HuH-7.5 (cell line): ENCODE measurements around the gene EFCAB14.
"Not testable (repeated sequence)": the region's sequence is repeated elsewhere in the genome, so short reads cannot be mapped to it uniquely, and the experiment has no call there.

Experiments
- DNase-seq: peaks from one replicate; pipeline ENCODE4 v3.0.0; 2011; ENCODE audit warnings: low spot score

Gene EFCAB14

GRCh38 chr1:46684670-46685069 lies 34.2 kb downstream of the EFCAB14 start:
- DNase-seq: no peak

- DNase-seq: no peak
Measured at GRCh38 chr1:46682064-46682463, 36.9 kb downstream of the EFCAB14 start.

DNA sequence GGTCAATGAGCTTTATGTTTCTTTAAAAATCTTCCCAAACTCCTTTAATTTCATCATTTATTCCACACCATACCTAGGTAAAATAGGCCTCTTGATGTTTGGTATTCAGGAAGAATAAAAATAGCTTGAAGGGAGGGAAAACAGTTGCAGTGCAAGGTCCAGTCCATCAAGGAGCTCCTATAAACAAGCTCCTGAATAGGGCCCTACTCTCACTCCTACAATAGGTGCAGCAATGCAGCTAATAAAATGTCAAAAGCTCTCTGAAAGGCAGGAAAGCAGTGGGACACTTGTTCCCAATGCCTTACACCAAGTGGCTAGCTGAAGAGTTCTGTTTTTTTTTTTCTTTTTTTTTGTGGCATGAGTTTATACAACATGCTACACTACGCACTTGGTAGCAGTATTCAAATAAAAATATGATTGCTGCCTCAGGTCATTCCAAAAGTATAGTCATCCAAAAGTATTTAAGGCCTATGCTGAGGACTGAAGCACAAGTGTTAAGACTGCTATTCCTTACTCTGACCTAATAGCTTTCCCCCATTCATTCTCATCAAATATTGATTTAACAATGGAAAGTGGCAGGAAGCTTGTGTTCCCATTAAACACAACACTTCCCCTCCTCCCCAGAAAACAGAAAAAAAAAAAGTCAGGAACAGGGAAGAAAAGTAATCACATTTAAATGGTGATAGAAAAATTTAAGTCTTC lies 37.4 kb downstream of the EFCAB14 start:
- DNase-seq: no peak

GRCh38 chr1:46679789-46680573 lies 38.9 kb downstream of the EFCAB14 start:
- DNase-seq: no peak

DNA sequence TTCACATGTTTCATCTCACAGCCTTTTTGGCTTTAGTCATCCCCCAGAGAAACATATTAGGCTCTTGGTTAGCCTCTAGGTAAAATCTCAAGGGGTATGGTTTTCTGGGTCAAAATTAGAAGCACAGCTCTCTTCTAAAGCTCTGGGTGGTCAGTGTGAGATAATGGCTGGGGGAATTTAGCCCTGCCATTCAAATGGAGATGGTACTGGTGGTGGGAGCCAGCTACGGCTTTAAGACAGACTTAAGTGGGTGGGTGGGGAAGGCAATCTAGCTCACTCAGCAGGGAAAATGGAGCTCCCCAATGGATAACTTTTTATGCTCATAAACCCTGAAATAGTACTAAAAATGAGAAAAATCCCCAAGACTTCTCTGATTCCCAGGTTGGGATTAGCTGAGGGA lies 41.6 kb downstream of the EFCAB14 start:
- DNase-seq: no peak

DNA sequence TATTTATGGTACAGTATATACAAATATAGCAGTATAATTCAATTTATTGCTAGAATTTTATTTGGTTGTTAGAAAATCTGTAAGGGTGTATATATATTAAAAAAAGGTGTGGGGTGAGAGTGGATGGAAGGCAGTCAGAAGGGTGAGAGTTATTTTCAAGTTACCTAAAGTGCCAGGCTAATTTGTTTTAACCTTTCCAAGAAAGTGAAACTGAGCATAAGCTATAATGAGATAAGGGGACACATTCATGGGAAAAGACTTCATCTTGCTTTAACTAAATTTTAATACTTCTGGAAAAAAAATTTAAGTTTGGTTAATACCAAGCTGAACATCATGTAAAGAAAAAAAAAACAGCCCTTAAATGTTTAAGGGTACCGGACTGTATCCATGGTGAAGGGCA lies 42.4 kb downstream of the EFCAB14 start:
- DNase-seq: no peak

GRCh38 chr1:46675549-46676314 lies 43.2 kb downstream of the EFCAB14 start:
- no peak for DNase-seq

DNA sequence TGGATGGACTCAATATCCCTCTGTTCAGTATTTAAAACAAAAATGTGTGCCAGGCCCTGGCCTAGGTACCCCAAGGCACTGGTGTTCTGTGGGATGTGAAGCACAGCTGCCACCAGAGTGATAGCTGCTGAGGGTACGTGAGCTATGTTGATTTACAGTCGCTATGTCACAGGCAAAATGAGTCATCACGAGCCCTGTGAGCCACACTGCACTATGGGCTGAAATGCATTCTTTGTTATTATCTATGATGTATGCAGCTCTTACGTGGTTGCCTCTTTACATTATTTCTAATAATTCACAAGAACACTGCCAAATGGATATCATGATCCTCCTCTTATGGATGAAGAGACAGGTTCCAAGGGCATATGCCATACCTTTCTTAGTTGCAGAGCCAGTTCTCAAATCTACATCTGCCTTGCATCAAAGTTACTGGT lies 45.1 kb downstream of the EFCAB14 start:
- DNase-seq: no peak

- no peak for DNase-seq
Measured at GRCh38 chr1:46672696-46673095, 46.2 kb downstream of the EFCAB14 start.

- no peak for DNase-seq
Measured at GRCh38 chr1:46671554-46671953, 47.4 kb downstream of the EFCAB14 start, which contains the start of gene TEX38. TSS of gene TEX38 (plus strand) at chr1:46671854. CDS start at chr1:46671935, 81 bp downstream.

GRCh38 chr1:46670134-46670533 lies 48.8 kb downstream of the EFCAB14 start:
- DNase-seq: no peak

DNA sequence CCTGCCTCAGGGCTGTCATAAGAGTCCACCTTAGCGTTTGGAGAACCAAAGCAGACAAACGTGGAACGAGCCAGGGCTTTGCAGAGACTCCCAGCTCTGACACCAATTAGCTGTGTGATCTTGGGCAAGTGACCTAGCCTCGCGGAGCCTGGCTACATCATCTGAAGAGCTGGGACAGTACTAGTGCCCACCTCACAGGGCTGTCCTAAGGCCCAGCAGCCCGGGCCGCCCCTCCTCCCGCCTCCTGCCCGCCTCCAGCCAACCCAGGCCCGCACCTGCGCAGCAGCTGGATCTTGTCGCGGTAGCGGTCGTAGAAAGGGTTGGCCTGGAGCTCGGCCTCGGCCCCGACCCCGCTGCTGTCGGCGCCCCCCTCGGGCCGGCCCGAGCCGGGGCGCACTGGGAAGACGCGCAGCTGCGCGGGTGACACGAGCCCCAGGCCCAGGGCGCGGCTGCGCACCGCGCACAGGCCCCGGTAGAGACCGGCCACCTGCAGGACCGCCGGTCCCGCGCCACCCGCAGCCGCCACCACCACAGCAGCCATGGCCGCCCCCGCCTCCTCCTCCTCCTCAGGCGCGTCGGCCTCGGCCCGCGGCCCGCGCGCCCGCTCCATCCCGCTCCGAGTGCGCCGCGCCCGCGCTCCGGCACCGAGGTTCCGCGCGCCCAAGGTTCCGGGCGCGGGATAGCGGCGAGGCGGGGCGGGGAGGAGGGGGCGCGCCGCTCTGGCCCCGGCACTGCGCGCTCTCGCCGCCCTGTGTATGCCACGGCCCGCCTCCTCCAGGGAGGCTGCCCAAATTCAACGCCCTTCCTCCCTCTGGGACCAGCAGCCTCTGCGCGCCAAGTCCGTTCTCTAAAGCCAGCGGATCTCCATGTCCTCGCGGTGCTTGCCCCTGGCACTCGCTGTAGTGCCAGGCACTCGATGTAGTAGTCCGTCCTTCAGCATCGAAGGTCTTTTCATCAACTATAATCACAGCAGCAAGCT lies 50.8 kb downstream of the EFCAB14 start, which contains the start of gene ATPAF1:
Gene ATPAF1 (minus strand): TSS at position 583 of the 979 bp plus-strand sequence. CDS start 42 bp downstream, at position 541.
- DNase-seq: peak; percentile 59

DNA sequence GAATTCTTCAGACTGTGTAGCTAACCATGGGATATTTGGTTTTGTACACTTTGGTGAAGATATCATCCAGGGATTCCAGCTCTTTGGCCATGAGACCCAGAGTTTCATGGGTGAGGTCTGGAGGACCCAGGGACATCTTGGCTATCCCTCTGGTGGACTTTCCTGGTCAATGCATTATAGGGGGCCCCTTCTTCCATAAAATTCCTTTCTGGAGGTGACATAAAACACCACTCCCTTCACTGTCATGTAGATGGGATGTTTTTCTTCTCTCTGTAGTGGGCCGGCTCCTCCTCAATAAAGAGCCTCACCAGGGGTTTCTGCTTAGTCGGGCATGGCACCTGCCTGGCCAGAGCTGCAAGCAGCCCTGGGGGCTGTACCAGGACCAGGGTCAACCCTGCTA lies 52.9 kb downstream of the EFCAB14 start:
- DNase-seq: no peak

DNA sequence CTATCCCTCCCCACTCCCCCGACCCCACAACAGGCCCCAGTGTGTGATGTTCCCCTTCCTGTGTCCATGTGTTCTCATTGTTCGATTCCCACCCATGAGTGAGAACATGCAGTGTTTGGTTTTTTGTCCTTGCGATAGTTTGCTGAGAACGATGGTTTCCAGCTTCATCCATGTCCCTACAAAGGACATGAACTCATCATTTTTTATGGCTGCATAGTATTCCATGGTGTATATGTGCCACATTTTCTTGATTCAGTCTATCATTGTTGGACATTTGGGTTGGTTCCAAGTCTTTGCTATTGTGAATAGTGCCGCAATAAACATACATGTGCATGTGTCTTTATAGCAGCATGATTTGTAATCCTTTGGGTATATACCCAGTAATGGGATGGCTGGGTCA lies 56.0 kb downstream of the EFCAB14 start:
- DNase-seq: not testable (repeated sequence)

DNA sequence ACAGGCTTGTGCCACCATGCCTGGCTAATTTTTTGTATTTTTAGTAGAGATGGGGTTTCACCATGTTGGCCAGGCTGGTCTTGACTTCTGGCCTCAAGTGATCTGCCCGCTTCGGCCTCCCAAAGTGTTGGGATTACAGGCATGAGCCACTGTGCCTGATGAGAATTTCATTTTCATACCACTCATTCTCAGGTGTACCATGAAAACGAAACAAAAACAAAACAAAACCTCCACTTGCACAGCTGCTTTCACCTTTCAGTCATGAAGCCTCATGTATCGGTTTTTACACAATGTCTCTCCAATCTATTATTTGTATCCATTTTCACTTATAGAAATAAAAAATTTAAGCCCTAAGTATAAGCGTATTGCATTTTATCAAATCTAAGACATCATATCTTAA lies 58.8 kb downstream of the EFCAB14 start:
- not testable (repeated sequence) for DNase-seq

DNA sequence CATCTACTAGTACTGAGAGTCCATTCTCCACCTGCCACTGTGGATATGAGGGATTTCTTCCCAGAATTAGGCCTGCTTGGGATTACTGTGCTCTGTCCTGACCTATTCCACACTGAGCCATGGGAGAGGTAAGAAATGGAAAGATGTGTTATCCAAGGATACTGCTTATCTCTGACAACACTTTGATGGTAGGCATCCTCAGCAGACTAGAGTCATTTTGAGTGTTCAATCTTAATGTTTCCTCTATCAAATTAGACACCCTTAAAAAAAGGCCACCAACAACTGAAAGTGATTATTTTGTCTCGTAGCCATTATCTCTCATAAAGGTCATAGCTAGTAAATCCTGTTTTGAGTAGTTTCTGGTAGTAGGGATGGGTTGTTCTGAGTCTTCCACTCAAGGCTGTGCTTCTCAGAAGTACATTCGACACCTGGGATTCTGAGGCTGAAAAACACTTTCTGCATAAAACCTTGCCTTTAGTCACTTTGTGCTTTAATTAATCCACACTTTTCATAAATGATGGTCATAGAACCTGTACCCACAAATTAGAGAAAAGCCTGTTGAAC lies 59.5 kb downstream of the EFCAB14 start:
- no peak for DNase-seq

DNA sequence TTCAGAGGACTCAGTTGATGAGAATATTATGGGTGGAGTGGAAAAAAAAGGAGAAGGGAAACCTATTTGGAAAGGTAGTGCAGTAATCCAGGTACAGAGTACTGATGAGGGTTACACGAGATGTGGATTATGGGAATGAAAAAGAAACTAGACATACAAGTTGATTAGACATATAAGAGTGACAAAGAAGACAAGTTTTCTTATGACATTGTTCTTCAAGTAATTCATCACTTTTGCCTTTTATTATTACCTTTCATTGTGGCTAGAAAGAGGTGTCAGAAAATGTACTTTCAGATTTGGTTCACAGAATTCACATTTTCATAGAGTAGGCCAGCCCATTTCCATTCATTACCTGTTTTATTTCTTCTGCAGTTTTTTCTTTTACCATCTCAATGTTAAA lies 61.1 kb downstream of the EFCAB14 start:
- DNase-seq: no peak

DNA sequence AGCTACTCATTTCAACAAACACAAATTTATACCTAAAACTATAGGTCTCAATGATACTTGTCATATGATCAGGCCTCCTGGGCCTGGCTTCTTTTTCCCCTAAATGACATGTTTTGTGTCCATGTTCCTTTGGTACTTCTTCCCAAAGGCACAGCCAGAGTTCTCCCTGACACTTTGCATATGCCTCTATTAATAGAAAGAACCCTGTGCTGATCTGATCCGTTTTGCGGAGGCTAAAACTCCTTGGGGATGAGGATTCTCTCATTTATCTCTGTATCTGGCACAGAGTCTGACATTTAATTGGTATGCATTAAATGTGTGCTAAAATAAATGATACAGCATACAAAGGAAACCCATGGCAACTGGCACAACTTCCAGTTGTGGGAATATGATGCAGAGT lies 62.3 kb downstream of the EFCAB14 start:
- DNase-seq: no peak

DNA sequence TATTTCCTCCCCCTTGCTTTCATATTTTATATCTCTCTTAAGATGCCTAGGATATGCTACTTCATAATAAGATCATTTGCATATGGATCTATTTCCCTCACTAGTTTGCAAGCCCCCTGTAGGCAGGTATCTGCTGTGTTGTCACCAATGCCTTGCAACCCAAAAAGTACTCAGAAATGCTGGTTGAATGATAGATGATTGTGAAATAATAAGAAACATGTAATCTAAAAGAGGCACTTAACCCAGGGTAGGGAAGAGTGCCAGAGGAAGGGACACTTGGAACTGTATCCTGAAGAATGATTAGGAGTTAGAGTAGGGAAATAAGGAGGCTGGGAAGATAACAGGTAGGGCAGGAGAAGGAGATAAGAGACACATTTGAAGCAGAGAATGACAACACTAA lies 63.1 kb downstream of the EFCAB14 start:
- no peak for DNase-seq

DNA sequence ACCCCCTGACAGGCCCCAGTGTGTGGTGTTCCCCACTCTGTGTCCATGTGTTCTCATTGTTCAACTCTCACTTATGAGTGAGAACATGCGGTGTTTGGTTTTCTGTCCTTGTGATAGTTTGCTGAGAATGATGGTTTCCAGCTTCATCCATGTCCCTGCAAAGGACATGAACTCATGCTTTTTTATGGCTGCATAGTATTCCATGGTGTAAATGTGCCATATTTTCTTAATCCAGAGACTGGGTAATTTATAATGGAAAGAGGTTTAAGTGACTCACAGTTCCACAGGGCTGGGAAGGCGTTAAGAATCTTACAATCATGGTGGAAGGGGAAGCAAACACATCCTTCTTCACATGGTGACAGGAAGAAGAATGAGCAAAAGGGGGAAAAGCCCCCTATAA lies 64.2 kb downstream of the EFCAB14 start:
- not testable (repeated sequence) for DNase-seq

DNA sequence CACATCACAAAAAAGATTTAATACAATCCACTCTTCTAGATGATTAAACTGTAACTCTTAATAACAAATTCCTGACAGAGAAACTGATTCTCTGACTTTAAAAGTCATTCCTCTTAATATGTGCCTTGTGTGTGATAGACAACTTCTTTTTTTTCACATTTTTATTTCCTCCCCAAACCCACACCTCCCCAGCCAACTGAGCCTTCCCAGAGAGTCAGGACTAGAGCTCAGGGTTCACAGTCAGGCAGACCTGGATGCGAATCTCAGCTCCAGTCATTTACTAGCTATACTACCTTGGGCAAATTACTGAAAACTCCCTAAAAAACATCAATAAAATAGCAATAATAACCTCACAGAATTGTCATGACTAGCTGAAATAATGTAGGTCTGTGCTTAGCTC lies 64.9 kb downstream of the EFCAB14 start:
- no peak for DNase-seq
